ENCODE results near the gene IYD.

DNA sequence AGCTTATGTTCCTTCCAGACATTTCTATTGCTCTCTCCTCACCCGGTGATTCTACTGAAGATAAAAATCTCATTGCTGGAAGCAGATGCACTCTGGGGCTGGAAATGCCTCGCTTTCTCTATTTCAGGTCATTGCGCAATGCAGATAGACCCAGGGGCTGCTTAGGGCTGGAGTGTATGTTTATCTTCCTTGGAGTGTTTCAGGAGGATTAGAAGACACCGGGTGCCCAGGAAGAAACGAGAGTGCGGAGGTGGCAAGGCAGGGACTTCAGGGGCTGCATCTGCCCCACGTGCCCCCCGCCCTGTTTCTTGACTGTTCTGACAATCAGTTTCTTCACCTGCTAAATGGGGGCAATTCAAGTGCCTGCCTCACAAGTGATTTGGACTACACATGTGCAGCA, 45.6 kb upstream of the IYD start:
- TF ChIP-seq POLR2A (IDR thresholded peaks at IDR 0.05; ENCODE audit: low read length) (no peak), GATA1 (IDR thresholded peaks at IDR 0.05; ENCODE audit: low read depth, low read length) (no peak)

Data from erythroblast (primary cell).